Body of pancreas (tissue), 4 donors: ENCODE data around the gene EIF3I. TPM values are rescaled to one million over a fixed set of nuclear protein-coding genes. Genes with fewer than 3 reads are reported as not detected.

Source experiments
- ATAC-seq: fragments of 150-250 bp; one replicate; pipeline ENCODE4 v1.9.1; 2016
- DNase-seq, 4 donors: peaks; one replicate each; pipeline ENCODE4 v3.0.0-alpha.2; 2019
- H3K27ac ChIP-seq, 4 donors: fragments of 200-600 bp; sonication (generic); 1 replicate in 3 of 4; 2 replicates in 1 of 4; pipeline versions ENCODE4 v1.5.1 to v1.6.1; 2016 to 2019; ENCODE audit warnings: mild to moderate bottlenecking in 1 of 4, mixed read lengths in 1 of 4, moderate library complexity in 1 of 4
- H3K27me3 ChIP-seq, 2 donors: fragments of 200-600 bp; sonication (generic); one replicate each; pipeline ENCODE4 v1.6.0; 2016; ENCODE audit warnings: mild to moderate bottlenecking in 1 of 2
- H3K36me3 ChIP-seq, 2 donors: fragments of 200-600 bp; sonication (generic); replicated peaks in 1 of 2; 2 replicates each; pipeline ENCODE4 v1.5.1; 2016; ENCODE audit warnings: low read depth in 2 of 2; ENCODE audit not compliant: insufficient read depth in 1 of 2
- H3K4me1 ChIP-seq: fragments of 200-600 bp; sonication (generic); one replicate; pipeline ENCODE4 v1.6.0; 2016
- H3K4me3 ChIP-seq, 2 donors: fragments of 200-600 bp; sonication (generic); 1 replicate in 1 of 2; 2 replicates in 1 of 2; pipeline ENCODE4 v1.5.1; 2016 to 2019
- H3K9me3 ChIP-seq, 3 donors: fragments of 200-600 bp; sonication (generic); 1 replicate in 2 of 3; 2 replicates in 1 of 3; pipeline ENCODE4 v1.5.1; 2016
- CTCF ChIP-seq, 7 experiments: fragments of 450-650 bp in 4 of 7; fragments of 200-600 bp in 3 of 7; sonication (generic) in 3 of 7; IDR thresholded peaks; one replicate each; pipeline ENCODE4 v1.5.1; 2016 to 2019; ENCODE audit warnings: antibody characterized with exemption in 7 of 7
- POLR2A ChIP-seq, 3 donors: fragments of 450-650 bp; IDR thresholded peaks; one replicate each; pipeline ENCODE4 v1.6.1; 2016; ENCODE audit warnings: antibody characterized with exemption in 3 of 3, mild to moderate bottlenecking in 2 of 3
- WGBS, 2 donors: methylation state at CpG; one replicate each; pipeline ENCODE4 v1.1.5; 2017; 5-methylcytosine and 5-hydroxymethylcytosine counted together
- intact Hi-C: fragments of 100-400 bp; cut with DNase I; formaldehyde crosslinking; loops from one replicate; pipeline ENCODE4 v1.15.1; 2023
- total RNA-seq, 2 donors: library from RNA; depleted of rRNA; stranded (reverse); fragments of >200 nt; gene quantifications; one replicate each; pipeline ENCODE4 v1.1.0, GENCODE V29; 2016

EIF3I gene
- total RNA-seq, 2 donors from 2014 or later: 69.5 to 81.7 TPM

GRCh38 chr1:32205401-32206370 is 16.5 kb upstream of the EIF3I start, which contains the start of gene IQCC:
Gene IQCC (plus strand): TSS chr1:32205671. CDS start chr1:32205682, 11 bp downstream.
- peak within 1 kb of the TSS; percentile 62 to 66 for H3K4me3 ChIP-seq
- H3K36me3 ChIP-seq: no peaks in the 10 kb centered on the region
- H3K27me3 ChIP-seq: no peaks in the 10 kb centered on the region
- ATAC-seq (peak; percentile 89), DNase-seq (peak; percentile 91 to 93 (median 92))
- 0 to 1% methylated on average over 9 to 77 of the region's 77 CpGs for WGBS, 2 donors
- intact Hi-C loops: no loop called here
- peak within 1 kb of the TSS; percentile 29 to 64 (median 52) for H3K27ac ChIP-seq
- peaks cover 36% of the 10 kb centered on the region for H3K4me1 ChIP-seq
- no peaks in the 10 kb centered on the region for H3K9me3 ChIP-seq
- peak; percentile 57 to 90 (median 84) for TF ChIP-seq POLR2A (IDR thresholded peaks at IDR 0.05)
- TF ChIP-seq CTCF (IDR thresholded peaks at IDR 0.05): peak in 1 of 7 experiments; percentile 24

DNA sequence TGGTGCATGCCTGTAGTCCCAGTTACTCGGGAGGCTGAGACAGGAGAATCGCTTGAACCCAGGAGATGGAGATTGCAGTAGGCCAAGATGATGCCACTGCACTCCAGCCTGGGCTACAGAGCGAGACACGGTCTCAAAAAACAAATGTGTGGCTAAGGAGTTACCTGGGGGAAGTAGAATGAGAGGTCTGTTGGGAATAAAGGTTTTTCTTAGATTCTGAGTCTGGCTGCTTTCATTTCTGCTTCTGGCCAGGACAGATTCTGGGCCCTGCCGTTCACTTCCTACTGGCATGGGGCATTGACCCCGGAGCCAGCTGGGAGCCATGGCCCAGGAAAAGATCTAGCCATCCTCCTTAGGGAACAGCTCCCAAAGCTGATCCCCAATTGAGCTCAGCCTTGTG is 13.7 kb upstream of the EIF3I start:
- H3K27ac ChIP-seq: peak overlapping the region in 2 of 4 donors; percentile 31 to 47
- DNase-seq (no peak), ATAC-seq (no peak)
- no peak overlapping the region for H3K4me3 ChIP-seq
- WGBS, 2 donors: 79 to 82% methylated on average over 6 of the region's 6 CpGs
- no peaks in the 10 kb centered on the region for H3K36me3 ChIP-seq
- TF ChIP-seq CTCF (IDR thresholded peaks at IDR 0.05): no peak
- TF ChIP-seq POLR2A (IDR thresholded peaks at IDR 0.05): no peak
- no peaks in the 10 kb centered on the region for H3K27me3 ChIP-seq
- intact Hi-C loops: no loop called here
- no peaks in the 10 kb centered on the region for H3K9me3 ChIP-seq
- peaks cover 22% of the 10 kb centered on the region for H3K4me1 ChIP-seq

- H3K36me3 ChIP-seq: no peaks in the 10 kb centered on the region
- ATAC-seq (peak; percentile 59), DNase-seq (peak; percentile 85 to 90 (median 89))
- H3K9me3 ChIP-seq: no peaks in the 10 kb centered on the region
- intact Hi-C loops: no loop called here
- no peak for TF ChIP-seq POLR2A (IDR thresholded peaks at IDR 0.05)
- no peak for TF ChIP-seq CTCF (IDR thresholded peaks at IDR 0.05)
- H3K4me1 ChIP-seq: peaks cover 22% of the 10 kb centered on the region
- no peak within 1 kb of the TSS for H3K4me3 ChIP-seq
- peak within 1 kb of the TSS in 2 of 4 donors; percentile 31 to 47 for H3K27ac ChIP-seq
- H3K27me3 ChIP-seq: no peaks in the 10 kb centered on the region
- WGBS, 2 donors: 60 to 64% methylated on average over 1 to 5 of the region's 5 CpGs
Measured at GRCh38 chr1:32208891-32209328, 13.3 kb upstream of the EIF3I start, which contains the start of gene DCDC2B. Gene DCDC2B (plus strand): TSS chr1:32209089. CDS start chr1:32209094, 5 bp downstream.

DNA sequence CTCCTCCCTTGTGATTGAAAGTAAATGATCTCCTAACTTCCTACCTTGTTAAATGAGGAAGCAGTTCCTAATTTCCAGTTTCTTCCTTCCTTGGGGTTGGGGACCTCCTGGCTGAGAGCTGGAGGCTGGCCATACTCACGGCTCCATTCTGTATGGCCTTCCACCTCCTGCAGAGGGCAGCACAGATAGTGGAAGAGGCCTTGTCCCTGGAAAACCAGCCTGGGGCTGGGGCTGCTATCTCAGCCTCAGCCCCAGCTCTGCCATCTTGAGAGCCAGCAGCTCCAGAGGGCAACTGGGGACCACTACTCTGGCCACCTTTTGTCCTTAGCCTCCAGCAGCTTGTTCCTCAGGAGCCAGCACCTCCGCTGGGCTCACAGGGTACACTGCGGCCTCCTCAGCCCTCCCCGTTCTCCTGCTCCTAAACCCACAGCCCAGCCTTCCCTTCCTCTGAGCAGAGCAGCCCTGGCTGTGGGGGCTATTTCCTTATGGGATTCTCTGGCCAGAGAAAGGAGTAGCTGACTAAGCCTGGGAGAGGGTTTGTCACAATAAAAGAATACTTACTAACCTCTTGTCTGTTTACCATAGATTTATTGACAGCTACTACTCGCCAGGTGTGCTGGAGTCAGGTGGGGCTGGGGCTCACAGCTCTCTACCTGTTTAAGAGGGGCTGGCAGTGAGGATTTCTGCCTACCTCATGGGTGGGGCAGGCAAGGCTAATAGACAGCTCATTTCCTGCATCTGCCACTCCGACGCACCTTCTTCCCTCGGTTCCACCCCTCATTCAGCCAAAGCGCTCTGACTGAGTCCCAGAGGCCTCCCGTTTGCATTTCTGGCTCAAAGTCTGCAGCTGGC is 6.4 kb upstream of the EIF3I start:
- no peaks in the 10 kb centered on the region for H3K27me3 ChIP-seq
- TF ChIP-seq CTCF (IDR thresholded peaks at IDR 0.05): peak; percentile 63 to 78 (median 70)
- TF ChIP-seq POLR2A (IDR thresholded peaks at IDR 0.05): no peak
- WGBS, 2 donors: 79 to 80% methylated on average over 10 of the region's 10 CpGs
- intact Hi-C loops: no loop called here
- no peak overlapping the region for H3K4me3 ChIP-seq
- no peaks in the 10 kb centered on the region for H3K36me3 ChIP-seq
- no peak overlapping the region for H3K27ac ChIP-seq
- peaks cover 7% of the 10 kb centered on the region for H3K4me1 ChIP-seq
- ATAC-seq: peak; percentile 81
- DNase-seq: peak; percentile 64 to 76 (median 71)
- no peaks in the 10 kb centered on the region for H3K9me3 ChIP-seq
